ENCODE measurements around the gene CCNA2. TPM values are rescaled to one million over a fixed set of nuclear protein-coding genes. Genes with fewer than 3 reads are reported as not detected.

The CCNA2 gene
- total RNA-seq, 1 donor from 2014 or later, result 18.4 TPM

GRCh38 chr4:121773883-121774282 lies 49.8 kb downstream of the CCNA2 start:
- no peak for DNase-seq

- DNase-seq, result no peak
These were observed 51.8 kb downstream of the CCNA2 start for GRCh38 chr4:121771869-121772268.

GRCh38 chr4:121769341-121769740 lies 54.3 kb downstream of the CCNA2 start:
- no peak for DNase-seq

GRCh38 chr4:121767166-121767565 lies 56.5 kb downstream of the CCNA2 start:
- no peak for DNase-seq

Other genes starting within 250 kb of the CCNA2 start
- 254 TPM for gene ANXA5, start 126.9 kb downstream of the CCNA2 start, total RNA-seq
- 0.30 TPM for gene SMIM43, start 58.7 kb downstream of the CCNA2 start, total RNA-seq
- 22.2 TPM for gene EXOSC9, start 22.6 kb downstream of the CCNA2 start, total RNA-seq
- 17.8 TPM for gene BBS7, start 46.6 kb upstream of the CCNA2 start, total RNA-seq
- gene TRPC3, start 128.2 kb upstream of the CCNA2 start, total RNA-seq, result 3.1 TPM

Measured in skin of body (tissue), 2 donors.